Gastrocnemius medialis (tissue), 4 donors: ENCODE measurements around the gene DGKG. TPM values are rescaled to one million over a fixed set of nuclear protein-coding genes. Genes with fewer than 3 reads are reported as not detected.
A peak's percentile ranks its signal among the peaks of the same experiment; 100 is the strongest.

Experiments used
- ATAC-seq, 2 donors: fragments of 150-250 bp; one replicate each; pipeline ENCODE4 v1.9.1; 2016
- DNase-seq, 2 donors: peaks; one replicate each; pipeline ENCODE4 v3.0.0-alpha.2; 2019
- H3K27ac ChIP-seq, 4 donors: fragments of 200-600 bp; sonication (generic); 1 replicate in 1 of 4; 2 replicates in 3 of 4; pipeline ENCODE4 v1.5.1; 2016 to 2018; ENCODE audit warnings: mild to moderate bottlenecking in 2 of 4, moderate library complexity in 1 of 4
- H3K27me3 ChIP-seq, 3 donors: fragments of 200-600 bp; sonication (generic) in 2 of 3; 1 replicate in 1 of 3; 2 replicates in 2 of 3; pipeline versions ENCODE4 v1.5.1 to v1.6.0; 2016 to 2019; ENCODE audit warnings: mild to moderate bottlenecking in 1 of 3, moderate library complexity in 1 of 3
- H3K36me3 ChIP-seq, 2 donors: fragments of 200-600 bp; sonication (generic) in 1 of 2; one replicate each; pipeline ENCODE4 v1.5.1; 2017 to 2018
- H3K4me1 ChIP-seq, 2 donors: fragments of 200-600 bp; sonication (generic) in 1 of 2; one replicate each; pipeline ENCODE4 v1.5.1; 2016 to 2017; ENCODE audit warnings: mild to moderate bottlenecking in 2 of 2
- H3K4me3 ChIP-seq, 4 donors: fragments of 200-600 bp; sonication (generic) in 3 of 4; 1 replicate in 1 of 4; 2 replicates in 3 of 4; pipeline ENCODE4 v1.5.1; 2016 to 2019; ENCODE audit warnings: mild to moderate bottlenecking in 2 of 4
- H3K9me3 ChIP-seq, 3 donors: fragments of 200-600 bp; sonication (generic) in 2 of 3; 1 replicate in 1 of 3; 2 replicates in 2 of 3; pipeline ENCODE4 v1.5.1; 2016 to 2019
- POLR2A ChIP-seq, 2 donors: fragments of 450-650 bp; IDR thresholded peaks; one replicate each; pipeline ENCODE4 v1.6.1; 2017; ENCODE audit warnings: antibody characterized with exemption in 2 of 2, mild to moderate bottlenecking in 2 of 2, moderate library complexity in 2 of 2
- in situ Hi-C, 4 donors: fragments of 200-750 bp; cut with MboI; loops; one replicate each; pipeline versions ENCODE4 v1.15.0 to v1.8.0; 2017; ENCODE audit warnings: low sequenced_read_pairs in 4 of 4
- intact Hi-C: fragments of 100-400 bp; cut with DNase I; formaldehyde crosslinking; loops from one replicate; pipeline ENCODE4 v1.15.1; 2023; ENCODE audit warnings: low total_unique reads
- total RNA-seq, 4 donors: library from RNA; depleted of rRNA; stranded (reverse); fragments of >200 nt; gene quantifications; one replicate each; pipeline versions ENCODE4 v1.1.0 to v1.2.3, GENCODE V29; 2016
- TF ChIP-seq, protein P1 (sequence below), 5 experiments: fragments of 450-650 bp in 3 of 5; fragments of 200-600 bp in 2 of 5; sonication (generic) in 2 of 5; IDR thresholded peaks in 4 of 5; conservative IDR thresholded peaks in 1 of 5; 1 replicate in 4 of 5; 2 replicates in 1 of 5; pipeline ENCODE4 v1.5.1; 2016 to 2019; ENCODE audit warnings: antibody characterized with exemption in 5 of 5, mild to moderate bottlenecking in 3 of 5, moderate library complexity in 3 of 5

DGKG gene
- total RNA-seq, 4 donors from 2014 or later = 5.0 to 11.2 (median 7.7) TPM

DNA sequence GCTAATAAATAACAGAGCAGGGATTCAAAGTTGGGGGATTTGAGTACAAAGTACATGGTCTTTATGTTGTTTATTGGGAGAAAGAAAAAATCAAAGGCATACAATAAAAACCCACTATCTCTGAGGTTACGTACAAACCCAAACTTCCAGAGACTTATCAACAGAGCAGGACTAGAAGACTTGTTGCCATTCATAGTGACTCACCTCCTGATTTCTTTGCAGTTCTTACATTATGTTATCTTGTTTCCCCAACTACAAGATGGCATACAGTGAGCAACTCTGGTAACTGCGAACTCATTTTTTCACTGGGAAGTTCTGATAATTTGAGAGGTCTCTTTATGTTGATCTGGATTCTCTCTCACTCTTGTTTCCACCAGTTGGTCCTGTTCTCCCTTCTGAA lies 172.5 kb downstream of the DGKG start:
- intact Hi-C loops = no loop called here
- DNase-seq (no peak), ATAC-seq (no peak)
- Histone ChIP-seq H3K4me1 (no peaks in the 10 kb centered on the region), H3K9me3 (no peaks in the 10 kb centered on the region), H3K27me3 (peaks cover 6 to 11% (median 11%) of the 10 kb centered on the region in 3 donors), H3K4me3 (no peak overlapping the region), H3K27ac (no peak overlapping the region), H3K36me3 (no peaks in the 10 kb centered on the region)
- TF ChIP-seq, protein P1, sequence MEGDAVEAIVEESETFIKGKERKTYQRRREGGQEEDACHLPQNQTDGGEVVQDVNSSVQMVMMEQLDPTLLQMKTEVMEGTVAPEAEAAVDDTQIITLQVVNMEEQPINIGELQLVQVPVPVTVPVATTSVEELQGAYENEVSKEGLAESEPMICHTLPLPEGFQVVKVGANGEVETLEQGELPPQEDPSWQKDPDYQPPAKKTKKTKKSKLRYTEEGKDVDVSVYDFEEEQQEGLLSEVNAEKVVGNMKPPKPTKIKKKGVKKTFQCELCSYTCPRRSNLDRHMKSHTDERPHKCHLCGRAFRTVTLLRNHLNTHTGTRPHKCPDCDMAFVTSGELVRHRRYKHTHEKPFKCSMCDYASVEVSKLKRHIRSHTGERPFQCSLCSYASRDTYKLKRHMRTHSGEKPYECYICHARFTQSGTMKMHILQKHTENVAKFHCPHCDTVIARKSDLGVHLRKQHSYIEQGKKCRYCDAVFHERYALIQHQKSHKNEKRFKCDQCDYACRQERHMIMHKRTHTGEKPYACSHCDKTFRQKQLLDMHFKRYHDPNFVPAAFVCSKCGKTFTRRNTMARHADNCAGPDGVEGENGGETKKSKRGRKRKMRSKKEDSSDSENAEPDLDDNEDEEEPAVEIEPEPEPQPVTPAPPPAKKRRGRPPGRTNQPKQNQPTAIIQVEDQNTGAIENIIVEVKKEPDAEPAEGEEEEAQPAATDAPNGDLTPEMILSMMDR (IDR thresholded peaks at IDR 0.05 in 4 of 5, conservative IDR thresholded peaks at IDR 0.05 in 1 of 5) = no peak
- no peak for TF ChIP-seq POLR2A (IDR thresholded peaks at IDR 0.05)
- in situ Hi-C loops = no loop called here

DNA sequence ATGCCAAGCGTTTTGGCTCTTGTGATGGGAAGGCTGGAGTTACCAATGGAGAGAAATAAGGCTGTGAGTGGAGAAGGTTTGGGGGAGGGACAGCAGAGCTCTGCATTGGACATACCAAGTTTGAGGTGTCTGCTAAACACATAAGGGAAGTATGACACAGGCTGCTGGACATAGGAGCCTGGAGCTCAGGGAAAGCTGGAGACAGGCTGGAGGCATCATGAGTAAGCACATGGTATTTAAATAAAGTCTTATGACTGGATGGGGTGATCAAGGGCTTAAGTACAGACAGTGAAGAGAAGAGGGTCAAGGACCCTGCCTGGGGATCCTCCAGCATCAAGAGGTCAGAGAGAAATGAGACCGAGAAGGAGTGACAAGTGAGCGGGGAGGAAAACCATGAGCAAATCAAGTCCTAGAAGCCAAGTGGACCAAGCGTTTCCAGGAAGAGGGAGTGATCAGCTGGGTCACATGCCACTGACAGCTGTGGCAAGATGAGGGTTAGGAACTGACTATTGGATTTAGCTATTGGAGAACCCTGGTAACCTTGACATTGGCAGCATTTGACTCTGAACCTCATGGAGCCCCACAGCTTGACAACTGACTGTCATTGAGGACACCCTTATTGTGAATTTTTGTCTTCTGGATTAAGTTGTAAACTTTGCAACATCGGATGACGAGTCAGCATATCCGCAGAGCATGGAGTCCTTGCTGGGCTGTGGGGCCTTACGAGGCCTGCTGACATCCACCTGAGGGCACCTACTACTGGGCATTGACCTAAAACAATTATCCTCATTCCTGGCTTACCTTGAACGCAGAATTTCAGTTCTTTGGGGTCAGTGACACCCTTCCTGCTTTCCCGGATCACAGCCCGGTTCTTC lies 174.4 kb downstream of the DGKG start:
- intact Hi-C loops = no loop called here

DNA sequence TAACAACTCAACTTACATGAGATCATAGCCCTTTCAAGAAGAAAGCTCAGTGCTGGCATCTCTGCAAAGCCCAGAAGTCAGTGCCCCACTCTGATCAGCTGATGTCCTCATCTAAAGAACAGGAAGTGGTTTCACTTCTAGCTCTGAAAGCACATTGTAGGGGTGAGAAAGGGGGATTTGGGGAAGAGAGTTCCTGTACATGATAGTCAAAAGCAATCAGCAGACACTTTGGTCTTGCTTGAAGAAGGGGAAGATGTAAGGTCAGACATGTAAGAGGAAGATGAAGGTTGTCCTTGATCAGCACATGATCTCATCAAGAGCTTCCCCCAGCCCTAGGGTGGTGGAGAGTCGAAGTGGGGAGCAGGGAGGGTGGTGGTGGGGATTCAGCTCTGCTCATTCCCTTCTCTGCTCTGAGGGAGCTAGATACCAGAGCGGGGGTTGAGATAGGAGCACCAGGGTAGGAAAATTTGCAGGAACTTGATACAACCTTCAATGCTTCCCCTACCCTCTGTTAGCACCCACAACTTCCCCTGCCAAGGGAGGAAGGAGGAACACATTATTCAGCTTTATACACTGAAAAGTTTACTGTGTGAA lies 176.7 kb downstream of the DGKG start:
- ATAC-seq (peak in 1 of 2 donors; percentile 49), DNase-seq (peak in 1 of 2 donors; percentile 27)
- intact Hi-C loops (no loop called here), in situ Hi-C loops (no loop called here)
- no peaks in the 10 kb centered on the region for H3K27me3 ChIP-seq
- H3K36me3 ChIP-seq = no peaks in the 10 kb centered on the region
- no peak overlapping the region for H3K27ac ChIP-seq
- no peak overlapping the region for H3K4me3 ChIP-seq
- no peaks in the 10 kb centered on the region for H3K9me3 ChIP-seq
- H3K4me1 ChIP-seq = no peaks in the 10 kb centered on the region
- TF ChIP-seq, protein P1 (IDR thresholded peaks at IDR 0.05 in 4 of 5, conservative IDR thresholded peaks at IDR 0.05 in 1 of 5) = no peak
- TF ChIP-seq POLR2A (IDR thresholded peaks at IDR 0.05) = no peak

More for the DNA sequence above, 174.4 kb downstream of the DGKG start:
- ATAC-seq (no peak), DNase-seq (no peak)
- H3K4me3 ChIP-seq = no peak overlapping the region
- TF ChIP-seq POLR2A (IDR thresholded peaks at IDR 0.05) = no peak
- TF ChIP-seq, protein P1 (IDR thresholded peaks at IDR 0.05 in 4 of 5, conservative IDR thresholded peaks at IDR 0.05 in 1 of 5) = no peak
- H3K4me1 ChIP-seq = no peaks in the 10 kb centered on the region
- no peak overlapping the region for H3K27ac ChIP-seq
- no peaks in the 10 kb centered on the region for H3K27me3 ChIP-seq
- H3K9me3 ChIP-seq = no peaks in the 10 kb centered on the region
- in situ Hi-C loops = no loop called here
- no peaks in the 10 kb centered on the region for H3K36me3 ChIP-seq

DNA sequence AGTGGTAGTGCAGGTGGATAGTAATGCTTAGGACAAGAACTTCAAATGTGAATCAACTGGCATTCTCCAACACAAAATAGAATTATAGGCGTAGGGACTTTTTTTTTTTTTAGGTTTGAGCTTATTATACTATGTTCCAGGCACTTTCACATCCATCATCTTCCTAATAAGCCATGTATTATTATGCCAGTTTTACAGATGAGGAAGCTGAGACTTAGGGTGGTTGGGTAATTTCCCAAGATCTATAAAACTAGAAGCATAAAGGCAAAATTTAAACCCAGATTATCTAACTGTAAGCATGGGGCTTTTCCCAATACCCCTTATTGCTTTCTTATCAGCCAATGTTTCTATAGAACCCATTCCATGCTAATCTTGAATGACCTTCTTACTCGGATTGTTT lies 178.0 kb downstream of the DGKG start:
- Histone ChIP-seq H3K36me3 (no peaks in the 10 kb centered on the region), H3K4me1 (no peaks in the 10 kb centered on the region), H3K27me3 (no peaks in the 10 kb centered on the region), H3K4me3 (no peak overlapping the region), H3K9me3 (no peaks in the 10 kb centered on the region), H3K27ac (no peak overlapping the region)
- no peak for TF ChIP-seq POLR2A (IDR thresholded peaks at IDR 0.05)
- TF ChIP-seq, protein P1 (IDR thresholded peaks at IDR 0.05 in 4 of 5, conservative IDR thresholded peaks at IDR 0.05 in 1 of 5) = no peak
- in situ Hi-C loops = no loop called here
- no peak for ATAC-seq
- intact Hi-C loops = no loop called here
- no peak for DNase-seq
